LNCAP (cell line): ENCODE measurements around the gene MTA2.

Experiments used
- CTCF ChIP-seq: fragments of 450-650 bp; IDR thresholded peaks from 2 replicates; pipeline ENCODE4 v1.5.1; 2017; ENCODE audit warnings: mild to moderate bottlenecking

The MTA2 gene

GRCh38 chr11:62595124-62595523 lies 6.5 kb downstream of the MTA2 start:
- TF ChIP-seq CTCF, result no peak

GRCh38 chr11:62593434-62594044 lies 8.1 kb downstream of the MTA2 start:
- TF ChIP-seq CTCF, result peak; percentile 61; the same call in 1 of the 2 replicates

GRCh38 chr11:62592989-62593421 lies 8.7 kb downstream of the MTA2 start:
- TF ChIP-seq CTCF, result no peak

GRCh38 chr11:62592146-62592815 lies 9.4 kb downstream of the MTA2 start:
- no peak for TF ChIP-seq CTCF

- no peak for TF ChIP-seq CTCF
These were observed 10.1 kb downstream of the MTA2 start, which contains the start of gene TUT1 for GRCh38 chr11:62591448-62592145. TSS of gene TUT1 (minus strand) at chr11:62591523. CDS start at chr11:62591485, 38 bp downstream.

- TF ChIP-seq CTCF, result peak; percentile 27; the same call in 1 of the 2 replicates
These were observed 12.6 kb downstream of the MTA2 start for GRCh38 chr11:62588966-62589637.

- no peak for TF ChIP-seq CTCF
These were observed 20.5 kb downstream of the MTA2 start for GRCh38 chr11:62580959-62581715.
